HUES48 (cell line): ENCODE data around the gene GPT2.

Experiments
- H3K27ac ChIP-seq: one replicate; pipeline ENCODE4 v1.7.0; 2013; ENCODE audit warnings: low read depth, low read length, inconsistent platforms
- H3K27me3 ChIP-seq: 2 replicates; pipeline ENCODE4 v1.6.1; 2013; ENCODE audit warnings: mild to moderate bottlenecking, low read length; ENCODE audit not compliant: control insufficient read depth, insufficient read depth
- H3K36me3 ChIP-seq: 2 replicates; pipeline ENCODE4 v1.6.1; 2013; ENCODE audit warnings: low read length; ENCODE audit not compliant: control insufficient read depth, insufficient read depth
- H3K4me1 ChIP-seq: 2 replicates; pipeline ENCODE4 v1.6.1; 2013; ENCODE audit warnings: mild to moderate bottlenecking, low read length; ENCODE audit not compliant: control insufficient read depth, insufficient read depth
- H3K4me3 ChIP-seq: 2 replicates; pipeline ENCODE4 v1.5.1; 2013; ENCODE audit warnings: mild to moderate bottlenecking, low read depth, low read length
- H3K9ac ChIP-seq: 2 replicates; pipeline ENCODE4 v1.6.1; 2013; ENCODE audit warnings: mild to moderate bottlenecking, low read depth, low read length, moderate library complexity
- H3K9me3 ChIP-seq: 2 replicates; pipeline ENCODE4 v1.6.1; 2013; ENCODE audit warnings: low read length; ENCODE audit not compliant: control insufficient read depth, insufficient read depth

GPT2 gene

DNA sequence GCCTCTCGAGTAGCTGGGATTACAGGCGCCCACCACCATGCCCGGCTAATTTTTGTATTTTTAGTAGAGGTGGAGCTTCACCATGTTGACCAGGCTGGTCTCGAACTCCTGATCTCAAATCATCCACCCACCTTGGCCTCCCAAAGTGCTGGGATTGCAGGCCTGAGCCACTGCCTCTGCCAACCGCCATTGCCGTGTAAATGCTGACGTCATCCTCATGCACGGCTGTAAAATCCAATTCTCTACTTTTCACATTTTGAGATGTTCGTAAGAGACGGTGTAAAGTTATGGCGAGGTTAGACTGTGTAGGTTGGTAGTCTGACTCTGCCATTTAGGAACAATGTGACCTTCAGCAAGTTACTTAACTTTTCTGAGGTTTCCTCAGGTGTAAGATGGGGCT is 91.0 kb downstream of the GPT2 start:
- H3K9ac ChIP-seq, result no peak overlapping the region

DNA sequence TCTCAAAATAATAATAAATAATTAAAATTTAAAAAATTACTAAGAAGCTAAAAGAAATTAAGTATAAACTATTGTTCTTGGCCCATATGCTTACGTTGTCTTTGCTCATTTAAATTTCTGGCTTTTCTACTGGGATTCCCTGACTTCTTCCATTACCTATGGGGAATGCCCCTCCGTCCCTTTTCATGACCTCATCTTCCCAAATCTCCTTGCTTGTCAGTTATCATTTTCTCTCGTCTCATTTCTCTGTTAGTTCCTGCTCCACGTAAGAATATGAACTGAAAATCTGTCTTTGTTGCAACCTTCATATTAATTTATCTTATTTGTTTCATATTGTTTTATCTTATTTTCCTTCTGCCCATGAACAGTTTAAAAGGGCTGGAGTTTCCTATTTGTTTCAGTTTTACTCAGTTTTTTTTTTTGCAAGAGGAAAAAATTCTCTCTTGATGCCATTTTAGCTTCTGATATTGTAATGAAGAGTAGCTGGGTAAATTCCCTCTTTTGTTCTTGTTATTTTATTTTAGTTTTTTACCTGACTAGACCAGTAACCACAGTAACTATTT is 91.8 kb downstream of the GPT2 start:
- peaks cover 25% of the 10 kb centered on the region for H3K4me1 ChIP-seq
- no peak overlapping the region for H3K9ac ChIP-seq
- H3K9me3 ChIP-seq, result no peaks in the 10 kb centered on the region
- peaks cover 9% of the 10 kb centered on the region for H3K36me3 ChIP-seq
- H3K27me3 ChIP-seq, result no peaks in the 10 kb centered on the region
- no peak overlapping the region for H3K27ac ChIP-seq
- H3K4me3 ChIP-seq, result no peak overlapping the region

More for the DNA sequence above, 91.0 kb downstream of the GPT2 start:
- Histone ChIP-seq H3K9me3 (no peaks in the 10 kb centered on the region), H3K27ac (no peak overlapping the region), H3K27me3 (no peaks in the 10 kb centered on the region), H3K36me3 (peaks cover 16% of the 10 kb centered on the region), H3K4me1 (peaks cover 28% of the 10 kb centered on the region), H3K4me3 (no peak overlapping the region)

DNA sequence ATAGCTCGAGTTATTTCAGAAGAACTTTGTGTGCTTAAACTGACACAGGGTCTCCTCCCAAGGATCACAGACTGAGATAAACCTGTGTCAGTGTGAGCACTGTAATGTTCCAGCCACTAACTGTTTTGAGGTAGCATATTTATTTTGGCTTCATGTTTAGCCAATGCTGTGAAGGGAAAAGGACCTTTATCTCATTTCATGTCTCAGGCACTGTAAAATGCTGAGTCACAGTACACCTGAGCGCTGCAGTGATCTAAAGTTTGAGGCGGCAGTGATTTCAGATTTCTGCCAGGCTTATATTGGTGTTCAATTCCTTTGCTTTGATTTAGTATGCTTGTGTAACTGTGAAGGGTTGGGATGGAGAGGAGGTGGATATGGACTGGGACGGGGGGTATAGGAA is 92.4 kb downstream of the GPT2 start:
- no peaks in the 10 kb centered on the region for H3K27me3 ChIP-seq
- no peak overlapping the region for H3K9ac ChIP-seq
- H3K27ac ChIP-seq, result no peak overlapping the region
- H3K4me1 ChIP-seq, result peaks cover 25% of the 10 kb centered on the region
- H3K9me3 ChIP-seq, result no peaks in the 10 kb centered on the region
- H3K36me3 ChIP-seq, result peaks cover 4% of the 10 kb centered on the region
- H3K4me3 ChIP-seq, result no peak overlapping the region
